A673 (cell line): ENCODE data around the gene FBXL7.

Experiments
- CTCF ChIP-seq: fragments of 300-800, 200-600 bp; sonication (generic); conservative IDR thresholded peaks from 2 replicates; pipeline ENCODE4 v1.5.1; 2017; ENCODE audit warnings: low read depth, mild to moderate bottlenecking, antibody characterized with exemption, low read length, moderate library complexity, mixed read lengths
- EZH2 ChIP-seq: fragments of 200-600 bp; sonication (generic); IDR thresholded peaks from 2 replicates; pipeline ENCODE4 v1.6.1; 2017; ENCODE audit warnings: borderline replicate concordance, low read depth, mild to moderate bottlenecking, mixed read lengths, antibody characterized with exemption, low read length; ENCODE audit not compliant: poor library complexity, severe bottlenecking

- TF ChIP-seq CTCF (no peak), EZH2 (no peak)
These were observed 446.0 kb downstream of the FBXL7 start for GRCh38 chr5:15946026-15946425.
